Measurements from ENCODE around the gene JARID2. TPM values are rescaled to one million over a fixed set of nuclear protein-coding genes. Genes with fewer than 3 reads are reported as not detected.

JARID2 gene
- total RNA-seq, 2 experiments from 2014 or later: 28.4 to 29.7 TPM

- peaks cover 25% of the 10 kb centered on the region for H3K4me1 Mint-ChIP-seq
- H3K36me3 Mint-ChIP-seq (ENCODE audit: low read depth): peaks cover 27% of the 10 kb centered on the region
- H3K27me3 Mint-ChIP-seq: no peaks in the 10 kb centered on the region
- no peak overlapping the region for H3K27ac Mint-ChIP-seq
- POLR2A ChIA-PET: no interaction called here
- H3K9me3 Mint-ChIP-seq: no peaks in the 10 kb centered on the region
- no peak overlapping the region for H3K4me3 Mint-ChIP-seq
- no peak for DNase-seq
- CTCF ChIA-PET: interaction anchor here (0.5 to 1.1 kb wide), 5 partner anchors 11 to 496 kb away, joined by 3 to 6 read pairs (median 4); no protein-coding TSS in a partner anchor
Observed at GRCh38 chr6:15456422-15456821, 210.6 kb downstream of the JARID2 start.

GRCh38 chr6:15457121-15457650, 211.3 kb downstream of the JARID2 start:
- no peak for DNase-seq
- Mint-ChIP-seq H3K4me1 (peaks cover 20% of the 10 kb centered on the region), H3K9me3 (no peaks in the 10 kb centered on the region), H3K36me3 (ENCODE audit: low read depth) (peaks cover 27% of the 10 kb centered on the region), H3K27me3 (no peaks in the 10 kb centered on the region), H3K27ac (no peak overlapping the region), H3K4me3 (no peak overlapping the region)
- ChIA-PET POLR2A (interaction anchor here (1.3 kb wide), 1 partner anchor 1188 kb away, joined by 3 read pairs; no protein-coding TSS in a partner anchor), CTCF (interaction anchor here (1.0 to 1.1 kb wide), 3 partner anchors 10 to 166 kb away, joined by 3 to 5 read pairs (median 4); no protein-coding TSS in a partner anchor)

GRCh38 chr6:15458021-15458459, 212.2 kb downstream of the JARID2 start:
- DNase-seq: no peak
- peaks cover 13% of the 10 kb centered on the region for H3K4me1 Mint-ChIP-seq

DNA sequence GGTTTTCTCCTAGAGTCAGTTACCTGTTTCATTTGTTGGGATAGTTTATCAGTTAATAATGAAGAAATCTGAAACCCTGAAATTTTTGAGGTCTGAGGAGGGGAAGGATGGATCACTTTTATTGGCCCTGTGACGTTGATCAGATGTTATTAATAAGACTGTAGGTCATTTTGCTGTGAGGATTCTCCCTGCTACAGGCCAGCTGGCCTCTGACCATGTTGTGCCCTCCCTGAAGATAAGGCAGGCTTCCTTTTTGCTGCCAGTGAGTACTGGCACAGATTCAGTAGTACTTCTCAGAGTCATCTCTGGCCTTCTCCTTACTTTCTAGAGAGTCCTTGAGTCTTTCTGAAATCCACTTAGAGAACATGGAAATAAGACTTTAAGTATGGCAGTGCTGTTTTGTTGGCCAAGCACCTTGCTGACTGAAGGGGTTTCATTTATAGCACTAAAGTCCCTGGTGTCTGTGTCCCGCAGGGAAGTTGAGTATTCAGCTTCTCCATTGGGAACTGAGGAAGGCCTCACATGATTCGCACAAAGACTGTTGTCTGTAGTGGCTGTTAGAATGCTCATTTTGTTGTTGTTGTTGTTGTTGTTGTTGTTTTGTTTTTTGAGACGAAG, 214.3 kb downstream of the JARID2 start:
- DNase-seq: no peak
- no peak overlapping the region for H3K27ac Mint-ChIP-seq
- no peaks in the 10 kb centered on the region for H3K27me3 Mint-ChIP-seq
- H3K4me3 Mint-ChIP-seq: no peak overlapping the region
- ChIA-PET POLR2A (no interaction called here), CTCF (no interaction called here)
- H3K9me3 Mint-ChIP-seq: no peaks in the 10 kb centered on the region
- H3K36me3 Mint-ChIP-seq (ENCODE audit: low read depth): peaks cover 8% of the 10 kb centered on the region
- H3K4me1 Mint-ChIP-seq: peaks cover 13% of the 10 kb centered on the region

More at GRCh38 chr6:15458021-15458459, 212.2 kb downstream of the JARID2 start:
- H3K27me3 Mint-ChIP-seq: no peaks in the 10 kb centered on the region
- CTCF ChIA-PET: no interaction called here
- H3K9me3 Mint-ChIP-seq: no peaks in the 10 kb centered on the region
- H3K27ac Mint-ChIP-seq: no peak overlapping the region
- no peak overlapping the region for H3K4me3 Mint-ChIP-seq
- H3K36me3 Mint-ChIP-seq (ENCODE audit: low read depth): peaks cover 20% of the 10 kb centered on the region
- POLR2A ChIA-PET: interaction anchor here (1.3 kb wide), 1 partner anchor 1188 kb away, joined by 3 read pairs; no protein-coding TSS in a partner anchor

GRCh38 chr6:15461127-15461944, 215.5 kb downstream of the JARID2 start:
- ChIA-PET CTCF (interaction anchor here (0.7 kb wide), 1 partner anchor 230 kb away, joined by 3 read pairs; no protein-coding TSS in a partner anchor), POLR2A (no interaction called here)
- DNase-seq: no peak
- Mint-ChIP-seq H3K4me3 (no peak overlapping the region), H3K36me3 (ENCODE audit: low read depth) (peaks cover 8% of the 10 kb centered on the region), H3K4me1 (peaks cover 13% of the 10 kb centered on the region), H3K27me3 (no peaks in the 10 kb centered on the region), H3K27ac (no peak overlapping the region), H3K9me3 (no peaks in the 10 kb centered on the region)

DNA sequence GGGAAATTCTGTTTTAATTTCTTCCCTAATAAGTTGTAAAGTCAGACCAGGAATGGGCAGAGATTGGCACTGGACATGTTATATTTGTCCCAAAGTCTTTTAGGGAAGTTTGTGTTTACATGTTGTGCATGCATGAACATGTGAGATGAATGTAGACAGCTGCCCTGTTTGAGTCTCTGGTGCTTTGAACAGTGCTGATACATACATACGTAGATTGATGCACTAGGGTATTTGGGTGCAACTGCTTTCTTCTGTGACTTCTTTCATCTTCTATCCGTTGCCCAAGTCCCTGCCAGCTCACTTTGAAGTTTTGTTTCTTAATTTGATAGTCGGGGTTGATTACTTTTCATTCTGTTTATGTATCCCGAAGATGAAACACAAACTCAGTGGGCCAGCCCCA, 216.4 kb downstream of the JARID2 start:
- Mint-ChIP-seq H3K4me1 (peaks cover 12% of the 10 kb centered on the region), H3K27ac (no peak overlapping the region), H3K36me3 (ENCODE audit: low read depth) (peaks cover 8% of the 10 kb centered on the region), H3K9me3 (no peaks in the 10 kb centered on the region), H3K27me3 (no peaks in the 10 kb centered on the region), H3K4me3 (no peak overlapping the region)
- CTCF ChIA-PET: no interaction called here
- no peak for DNase-seq
- POLR2A ChIA-PET: no interaction called here

DNA sequence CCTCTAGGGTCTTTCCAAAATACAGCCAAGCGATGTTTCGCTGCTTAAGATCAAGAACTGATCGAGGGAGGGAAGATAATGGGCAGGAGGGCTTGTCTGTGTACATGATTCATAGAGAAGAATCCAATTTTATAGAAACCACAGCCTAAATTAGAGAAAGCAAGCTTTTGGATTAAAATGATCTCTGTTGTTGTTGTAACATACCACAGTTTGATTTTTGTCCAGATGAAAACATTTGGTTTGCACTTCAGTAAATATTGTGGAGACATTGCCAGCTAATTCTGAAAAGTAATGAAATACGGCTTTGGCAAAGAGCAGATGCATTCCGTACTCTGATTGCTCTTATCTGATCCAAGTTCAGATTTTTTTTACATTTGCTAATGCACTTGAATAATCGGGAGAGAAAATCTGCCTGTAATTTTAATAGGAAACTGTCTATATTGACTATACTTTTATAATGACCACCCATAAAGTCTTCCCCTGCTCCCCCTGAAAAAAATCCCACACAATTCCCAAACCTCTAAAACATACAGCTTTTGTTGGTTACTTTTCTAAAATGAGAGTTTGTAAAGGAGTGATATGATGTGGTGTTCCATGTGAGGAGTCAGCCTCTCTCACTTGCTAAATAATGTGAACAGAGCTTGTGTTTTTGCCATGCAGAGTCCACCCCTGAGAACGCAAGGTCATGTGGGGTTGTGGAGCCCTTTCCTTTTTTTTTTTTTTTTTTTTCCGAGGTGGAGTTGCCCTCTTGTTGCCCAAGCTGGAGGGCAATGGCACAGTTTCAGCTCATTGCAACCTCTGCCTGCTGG, 217.1 kb downstream of the JARID2 start:
- peaks cover 8% of the 10 kb centered on the region for H3K36me3 Mint-ChIP-seq (ENCODE audit: low read depth)
- no peaks in the 10 kb centered on the region for H3K9me3 Mint-ChIP-seq
- no peak overlapping the region for H3K4me3 Mint-ChIP-seq
- DNase-seq: no peak
- ChIA-PET POLR2A (interaction anchor here (1.1 kb wide), 1 partner anchor 209 kb away, joined by 3 read pairs; no protein-coding TSS in a partner anchor), CTCF (interaction anchor here (0.6 to 1.6 kb wide), 5 partner anchors 12 to 674 kb away, joined by 3 to 9 read pairs (median 3); no protein-coding TSS in a partner anchor)
- H3K4me1 Mint-ChIP-seq: peaks cover 12% of the 10 kb centered on the region
- no peaks in the 10 kb centered on the region for H3K27me3 Mint-ChIP-seq
- H3K27ac Mint-ChIP-seq: no peak overlapping the region

GRCh38 chr6:15464211-15464725, 218.4 kb downstream of the JARID2 start:
- H3K9me3 Mint-ChIP-seq: no peaks in the 10 kb centered on the region
- peak overlapping the region; percentile 34 for H3K27ac Mint-ChIP-seq
- H3K4me1 Mint-ChIP-seq: peaks cover 12% of the 10 kb centered on the region
- no peak overlapping the region for H3K4me3 Mint-ChIP-seq
- DNase-seq: peak; percentile 59
- POLR2A ChIA-PET: no interaction called here
- H3K27me3 Mint-ChIP-seq: no peaks in the 10 kb centered on the region
- peaks cover 17% of the 10 kb centered on the region for H3K36me3 Mint-ChIP-seq (ENCODE audit: low read depth)
- CTCF ChIA-PET: interaction anchor here (0.7 to 1.6 kb wide), 4 partner anchors 11 to 833 kb away, joined by 3 to 9 read pairs (median 3); no protein-coding TSS in a partner anchor

DNA sequence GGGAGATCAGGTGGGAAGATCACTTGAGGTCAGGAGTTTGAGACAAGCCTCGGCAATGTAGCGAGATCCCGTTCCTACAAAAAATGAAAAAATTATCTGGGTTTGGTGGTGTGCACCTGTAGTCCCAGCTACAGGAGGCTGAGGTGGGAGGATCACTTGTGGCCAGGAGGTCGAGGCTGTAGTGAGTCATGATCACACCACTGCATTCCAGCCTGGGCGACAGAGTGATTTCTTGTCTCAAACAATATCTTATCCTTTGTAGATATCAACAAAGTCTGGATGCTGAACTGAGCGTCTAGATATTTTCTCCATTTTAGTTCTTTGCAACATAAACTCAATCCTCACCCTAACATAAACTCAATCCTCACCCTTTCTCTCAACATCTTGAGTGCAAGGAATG, 219.3 kb downstream of the JARID2 start:
- ChIA-PET CTCF (no interaction called here), POLR2A (no interaction called here)
- peaks cover 13% of the 10 kb centered on the region for H3K36me3 Mint-ChIP-seq (ENCODE audit: low read depth)
- peaks cover 12% of the 10 kb centered on the region for H3K4me1 Mint-ChIP-seq
- no peak overlapping the region for H3K4me3 Mint-ChIP-seq
- no peak for DNase-seq
- H3K27ac Mint-ChIP-seq: no peak overlapping the region
- H3K9me3 Mint-ChIP-seq: no peaks in the 10 kb centered on the region
- no peaks in the 10 kb centered on the region for H3K27me3 Mint-ChIP-seq

DNA sequence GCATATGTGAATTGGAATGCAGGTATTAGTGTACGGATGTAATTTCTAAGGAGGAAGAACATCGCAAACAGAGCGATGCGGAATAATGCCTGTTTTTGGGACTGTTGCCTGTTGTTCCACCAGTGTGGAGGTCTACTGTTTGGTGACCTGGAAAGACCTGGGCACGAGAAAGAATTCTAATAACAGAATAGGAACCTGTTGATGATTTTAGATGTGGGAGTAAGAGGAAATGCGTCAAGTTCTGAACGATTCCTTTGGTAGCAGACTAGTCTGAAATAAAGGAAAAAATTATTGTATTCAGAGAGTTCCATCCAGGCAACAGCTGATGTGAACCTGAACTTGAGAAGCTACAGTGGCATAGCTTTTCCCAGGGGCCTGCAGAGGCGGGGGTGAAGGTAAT, 224.9 kb downstream of the JARID2 start:
- no peaks in the 10 kb centered on the region for H3K27me3 Mint-ChIP-seq
- no peak overlapping the region for H3K27ac Mint-ChIP-seq
- POLR2A ChIA-PET: no interaction called here
- no peak for DNase-seq
- peaks cover 2% of the 10 kb centered on the region for H3K4me1 Mint-ChIP-seq
- no peak overlapping the region for H3K4me3 Mint-ChIP-seq
- CTCF ChIA-PET: no interaction called here
- H3K9me3 Mint-ChIP-seq: no peaks in the 10 kb centered on the region
- H3K36me3 Mint-ChIP-seq (ENCODE audit: low read depth): peaks cover 30% of the 10 kb centered on the region

DNA sequence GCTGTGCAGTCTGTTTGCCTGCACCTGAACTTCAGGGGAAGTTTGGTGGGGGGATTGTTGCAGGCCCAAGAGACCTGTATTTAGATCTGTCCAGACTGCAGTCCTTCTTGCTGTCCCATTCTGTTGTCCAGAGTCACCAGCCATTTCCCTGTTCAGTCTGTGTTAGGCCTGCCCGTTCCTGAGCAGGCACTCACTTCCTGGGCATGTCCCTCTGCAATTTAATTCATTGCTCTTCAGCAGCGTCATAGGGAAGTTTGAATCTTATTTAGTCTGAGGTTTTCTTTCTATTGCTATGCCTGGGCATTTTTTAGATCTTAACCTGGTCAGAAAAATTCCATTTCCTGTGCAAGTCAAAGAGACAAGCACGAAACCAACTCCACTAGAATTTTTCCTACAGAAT, 226.8 kb downstream of the JARID2 start:
- Mint-ChIP-seq H3K4me1 (peaks cover 2% of the 10 kb centered on the region), H3K4me3 (no peak overlapping the region), H3K9me3 (no peaks in the 10 kb centered on the region), H3K27ac (no peak overlapping the region), H3K36me3 (ENCODE audit: low read depth) (peaks cover 36% of the 10 kb centered on the region), H3K27me3 (no peaks in the 10 kb centered on the region)
- ChIA-PET POLR2A (no interaction called here), CTCF (no interaction called here)
- DNase-seq: no peak

DNA sequence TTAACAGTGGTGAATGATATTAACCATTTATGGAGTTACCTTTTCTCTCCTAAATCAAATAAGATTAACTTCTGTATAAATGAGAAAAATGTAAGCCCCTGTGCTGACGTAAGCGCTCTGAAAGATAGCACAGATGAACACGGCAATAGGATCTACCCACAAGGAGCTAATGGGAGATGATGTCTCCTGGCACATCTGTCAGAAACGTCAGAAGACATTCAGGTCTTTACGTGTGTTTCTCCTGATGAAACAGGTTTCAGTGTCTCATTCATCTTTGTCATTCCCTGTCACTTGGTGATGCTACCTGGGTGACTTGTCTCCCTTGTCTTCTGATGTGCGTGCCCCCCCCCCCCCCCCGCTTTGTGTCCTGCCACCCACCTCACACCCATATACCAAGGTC, 227.3 kb downstream of the JARID2 start:
- Mint-ChIP-seq H3K27ac (no peak overlapping the region), H3K27me3 (no peaks in the 10 kb centered on the region), H3K4me3 (no peak overlapping the region), H3K36me3 (ENCODE audit: low read depth) (peaks cover 35% of the 10 kb centered on the region), H3K4me1 (peaks cover 2% of the 10 kb centered on the region), H3K9me3 (no peaks in the 10 kb centered on the region)
- DNase-seq: no peak
- CTCF ChIA-PET: no interaction called here
- POLR2A ChIA-PET: no interaction called here

All from activated CD4-positive, alpha-beta memory T cell treated with anti-CD3 and anti-CD28 coated beads, Interleukin-2, amount 10 ng/mL, durations not matched to agents 7 days and 5 days (primary cell).